NCI-H2029 treated with DMSO at 0.1 percent for 48 hours (cell line): ENCODE measurements around the gene RPL4.
"Not testable (repeated sequence)": the region's sequence is repeated elsewhere in the genome, so short reads cannot be mapped to it uniquely, and the experiment has no call there.

ENCODE experiments used
- DNase-seq: peaks from one replicate; lab custom pipeline; 2025; lab: John Stamatoyannopoulos, UW

RPL4 gene

GRCh38 chr15:66489179-66489791, 15.4 kb downstream of the RPL4 start:
- DNase-seq, result no peak

GRCh38 chr15:66488525-66488924, 16.1 kb downstream of the RPL4 start:
- no peak for DNase-seq

GRCh38 chr15:66486887-66487286, 17.8 kb downstream of the RPL4 start:
- no peak for DNase-seq

- no peak for DNase-seq
These were observed 20.0 kb downstream of the RPL4 start for GRCh38 chr15:66484539-66485112.

- DNase-seq, result no peak
These were observed 21.5 kb downstream of the RPL4 start for GRCh38 chr15:66483131-66483566.

- no peak for DNase-seq
These were observed 22.1 kb downstream of the RPL4 start for GRCh38 chr15:66482539-66482938.

- DNase-seq, result no peak
These were observed 23.4 kb downstream of the RPL4 start for GRCh38 chr15:66481107-66481856.

GRCh38 chr15:66480267-66480666, 24.4 kb downstream of the RPL4 start:
- DNase-seq, result no peak

- no peak for DNase-seq
These were observed 27.6 kb downstream of the RPL4 start for GRCh38 chr15:66477011-66477410.

- DNase-seq, result no peak
These were observed 28.1 kb downstream of the RPL4 start for GRCh38 chr15:66476535-66476934.

GRCh38 chr15:66474963-66475362, 29.7 kb downstream of the RPL4 start:
- no peak for DNase-seq

GRCh38 chr15:66474135-66474534, 30.5 kb downstream of the RPL4 start:
- DNase-seq, result no peak

GRCh38 chr15:66472176-66472999, 32.3 kb downstream of the RPL4 start:
- no peak for DNase-seq

- not testable (repeated sequence) for DNase-seq
These were observed 33.8 kb downstream of the RPL4 start for GRCh38 chr15:66470825-66471224.

- DNase-seq, result not testable (repeated sequence)
These were observed 37.3 kb downstream of the RPL4 start for GRCh38 chr15:66467162-66468040.

GRCh38 chr15:66465294-66465693, 39.4 kb downstream of the RPL4 start:
- not testable (repeated sequence) for DNase-seq

- no peak for DNase-seq
These were observed 42.0 kb downstream of the RPL4 start for GRCh38 chr15:66462627-66463026.

GRCh38 chr15:66461917-66462316, 42.7 kb downstream of the RPL4 start:
- DNase-seq, result no peak

GRCh38 chr15:66461294-66461693, 43.4 kb downstream of the RPL4 start:
- not testable (repeated sequence) for DNase-seq

GRCh38 chr15:66459818-66460615, 44.6 kb downstream of the RPL4 start:
- DNase-seq, result no peak

- no peak for DNase-seq
These were observed 48.4 kb downstream of the RPL4 start for GRCh38 chr15:66456211-66456610.
